ENCODE results near the gene MCF2L. TPM values are rescaled to one million over a fixed set of nuclear protein-coding genes. Genes with fewer than 3 reads are reported as not detected.

MCF2L gene
- total RNA-seq, 4 donors from 2014 or later, result 46.5 to 89.7 (median 55.0) TPM

DNA sequence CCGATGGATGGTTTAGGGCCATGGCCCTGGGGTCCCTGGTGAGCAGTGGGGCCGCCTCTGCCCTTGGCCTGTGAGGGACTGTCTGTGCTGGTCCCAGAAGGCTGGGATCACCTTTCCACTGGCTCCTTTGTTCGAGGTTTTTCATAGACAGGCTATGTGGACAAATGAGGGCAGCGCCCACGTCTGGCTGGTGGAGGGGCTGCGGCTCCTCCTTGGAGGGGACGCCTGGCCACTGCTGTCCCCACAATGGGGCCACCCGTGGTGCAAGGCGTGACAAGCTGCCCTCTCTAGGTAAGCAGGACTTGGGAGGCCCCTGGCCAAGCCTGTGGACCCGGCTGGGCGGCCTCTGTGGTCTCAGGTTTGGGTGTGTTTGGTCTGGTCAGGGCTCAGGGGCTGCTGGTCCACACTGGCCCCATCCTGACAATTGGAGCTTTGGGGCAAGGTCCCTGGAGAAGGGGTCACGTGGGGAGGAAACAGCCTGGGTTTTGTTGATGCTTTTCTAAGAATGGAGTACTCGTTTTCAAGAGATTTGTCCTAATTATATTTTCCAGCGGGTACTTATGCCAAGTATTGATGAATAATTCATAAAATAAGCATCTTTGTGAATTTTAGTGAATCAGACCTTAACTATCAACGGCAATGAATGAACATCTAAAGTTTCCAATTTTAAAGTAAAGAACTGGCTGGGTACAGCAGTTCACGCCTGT, 33.3 kb downstream of the MCF2L start:
- intact Hi-C loops (cut with DNase I; ENCODE audit: low total_unique reads), result no loop called here
- DNase-seq (ENCODE audit: low spot score in 2 of 2), result no peak
- TF ChIP-seq POLR2A (IDR thresholded peaks at IDR 0.05), result no peak
- TF ChIP-seq, protein P1, sequence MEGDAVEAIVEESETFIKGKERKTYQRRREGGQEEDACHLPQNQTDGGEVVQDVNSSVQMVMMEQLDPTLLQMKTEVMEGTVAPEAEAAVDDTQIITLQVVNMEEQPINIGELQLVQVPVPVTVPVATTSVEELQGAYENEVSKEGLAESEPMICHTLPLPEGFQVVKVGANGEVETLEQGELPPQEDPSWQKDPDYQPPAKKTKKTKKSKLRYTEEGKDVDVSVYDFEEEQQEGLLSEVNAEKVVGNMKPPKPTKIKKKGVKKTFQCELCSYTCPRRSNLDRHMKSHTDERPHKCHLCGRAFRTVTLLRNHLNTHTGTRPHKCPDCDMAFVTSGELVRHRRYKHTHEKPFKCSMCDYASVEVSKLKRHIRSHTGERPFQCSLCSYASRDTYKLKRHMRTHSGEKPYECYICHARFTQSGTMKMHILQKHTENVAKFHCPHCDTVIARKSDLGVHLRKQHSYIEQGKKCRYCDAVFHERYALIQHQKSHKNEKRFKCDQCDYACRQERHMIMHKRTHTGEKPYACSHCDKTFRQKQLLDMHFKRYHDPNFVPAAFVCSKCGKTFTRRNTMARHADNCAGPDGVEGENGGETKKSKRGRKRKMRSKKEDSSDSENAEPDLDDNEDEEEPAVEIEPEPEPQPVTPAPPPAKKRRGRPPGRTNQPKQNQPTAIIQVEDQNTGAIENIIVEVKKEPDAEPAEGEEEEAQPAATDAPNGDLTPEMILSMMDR (IDR thresholded peaks at IDR 0.05), result no peak
- no peak overlapping the region for H3K4me3 ChIP-seq (ENCODE audit: low read depth, poor library complexity, severe bottlenecking)
- WGBS, 2 donors, result 47 to 70% methylated on average over 12 to 16 of the region's 16 CpGs

DNA sequence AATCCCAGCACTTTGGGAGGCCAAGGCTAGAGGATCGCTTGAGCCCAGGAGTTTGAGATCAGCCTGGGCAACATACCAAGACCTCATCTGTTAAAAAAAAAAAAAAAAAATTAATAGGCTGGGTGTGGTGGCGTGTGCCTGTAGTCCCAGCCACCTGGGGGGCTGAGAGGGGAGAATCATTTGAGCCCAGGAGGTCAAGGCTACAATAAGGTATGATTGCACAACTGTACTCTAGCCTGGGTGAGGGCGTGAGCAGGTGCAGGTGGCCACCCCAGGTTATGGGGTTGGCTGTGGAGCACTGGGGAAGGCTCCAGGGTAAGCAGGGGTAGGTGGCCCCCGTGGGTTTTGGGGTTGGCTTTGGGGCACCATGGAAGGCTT, 33.9 kb downstream of the MCF2L start:
- TF ChIP-seq POLR2A (IDR thresholded peaks at IDR 0.05), result no peak
- TF ChIP-seq, protein P1 (IDR thresholded peaks at IDR 0.05), result no peak
- WGBS, 2 donors, result 75 to 82% methylated on average over 4 of the region's 4 CpGs
- no peak overlapping the region for H3K4me3 ChIP-seq (ENCODE audit: low read depth, poor library complexity, severe bottlenecking)
- intact Hi-C loops (cut with DNase I; ENCODE audit: low total_unique reads), result no loop called here
- DNase-seq (ENCODE audit: low spot score in 2 of 2), result no peak

DNA sequence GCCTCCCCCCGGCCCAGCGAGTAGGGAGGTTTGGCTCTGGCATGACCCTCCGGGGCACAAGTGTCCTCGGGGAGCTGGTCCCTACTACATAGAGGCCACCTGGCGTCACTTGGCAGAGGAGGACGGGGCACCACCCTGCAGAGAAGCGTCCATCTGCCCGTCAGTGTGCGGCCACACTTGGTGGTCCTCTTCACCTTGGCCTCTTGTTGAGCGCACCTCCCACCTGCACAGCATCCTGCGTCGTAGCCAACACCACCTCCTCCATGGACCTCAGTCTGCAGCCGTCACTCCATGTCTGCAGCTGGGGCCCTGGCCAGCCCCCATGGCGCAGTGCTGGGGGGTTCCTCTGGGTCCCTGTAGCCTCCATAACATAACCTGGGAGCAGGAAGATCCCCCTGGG, 35.1 kb downstream of the MCF2L start:
- TF ChIP-seq POLR2A (IDR thresholded peaks at IDR 0.05), result no peak
- TF ChIP-seq, protein P1 (IDR thresholded peaks at IDR 0.05), result no peak
- WGBS, 2 donors, result 74 to 81% methylated on average over 13 to 14 of the region's 14 CpGs
- intact Hi-C loops (cut with DNase I; ENCODE audit: low total_unique reads), result no loop called here
- H3K4me3 ChIP-seq (ENCODE audit: low read depth, poor library complexity, severe bottlenecking), result no peak overlapping the region
- no peak for DNase-seq (ENCODE audit: low spot score in 2 of 2)

DNA sequence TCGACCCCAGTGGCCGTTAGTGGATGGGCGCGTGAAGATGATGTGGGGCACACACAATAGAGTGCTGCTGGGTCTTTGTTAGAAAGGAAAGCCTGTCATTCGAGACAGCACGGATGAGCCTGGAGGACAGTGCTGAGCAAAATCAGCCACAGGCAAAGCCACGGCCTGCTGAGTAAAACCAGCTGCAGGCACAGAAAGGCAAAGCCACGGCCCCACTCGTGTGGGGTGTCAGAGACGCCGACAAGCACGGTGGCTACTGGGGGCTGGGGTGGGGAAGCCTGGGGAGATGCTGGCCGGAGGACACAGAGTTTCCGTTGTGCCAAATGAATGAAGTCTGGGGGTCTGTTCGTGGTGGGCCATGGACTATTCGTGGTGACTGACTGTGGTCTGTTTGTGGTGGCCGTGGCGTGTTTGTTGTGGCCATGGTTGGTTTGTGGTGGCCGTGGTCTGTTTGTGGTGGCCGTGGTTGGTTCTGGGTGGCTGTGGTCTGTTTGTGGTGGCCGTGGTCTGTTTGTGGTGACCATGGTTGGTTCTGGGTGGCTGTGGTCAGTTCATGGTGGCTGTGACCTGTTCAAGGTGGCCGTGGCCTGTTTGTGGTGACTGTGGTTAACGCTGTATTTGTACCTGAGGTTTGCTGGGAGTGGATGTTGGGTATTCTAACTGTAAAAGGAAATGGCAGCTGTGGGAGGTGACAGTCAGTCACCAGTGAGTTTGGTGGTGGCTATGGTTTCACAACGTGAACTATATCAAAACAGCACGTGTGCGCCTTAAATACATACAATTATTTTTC, 36.3 kb downstream of the MCF2L start:
- TF ChIP-seq POLR2A (IDR thresholded peaks at IDR 0.05), result no peak
- TF ChIP-seq, protein P1 (IDR thresholded peaks at IDR 0.05), result no peak
- H3K4me3 ChIP-seq (ENCODE audit: low read depth, poor library complexity, severe bottlenecking), result no peak overlapping the region
- intact Hi-C loops (cut with DNase I; ENCODE audit: low total_unique reads), result no loop called here
- DNase-seq (ENCODE audit: low spot score in 2 of 2), result no peak
- 82 to 90% methylated on average over 26 of the region's 26 CpGs for WGBS, 2 donors

DNA sequence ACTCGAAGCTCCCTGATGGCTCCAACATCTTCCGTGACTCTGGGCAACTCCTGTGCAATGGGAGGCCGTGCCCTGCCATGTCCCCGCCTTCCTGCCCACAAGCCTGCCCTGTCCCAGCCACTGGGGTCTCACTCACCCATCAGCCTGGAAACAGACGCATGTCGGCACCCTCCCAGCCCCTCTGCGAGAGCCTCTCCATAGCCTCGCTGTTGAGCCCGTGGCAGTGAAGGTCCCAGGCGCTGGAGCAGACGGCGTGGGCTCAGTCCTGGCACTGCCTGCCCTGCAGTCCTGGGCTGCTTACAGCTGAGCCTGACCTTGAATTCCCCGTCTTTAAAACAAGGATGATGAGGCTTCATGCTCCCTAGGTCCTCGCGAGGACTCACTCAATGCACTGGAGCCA, 37.0 kb downstream of the MCF2L start:
- intact Hi-C loops (cut with DNase I; ENCODE audit: low total_unique reads), result no loop called here
- 90 to 92% methylated on average over 15 of the region's 15 CpGs for WGBS, 2 donors
- TF ChIP-seq POLR2A (IDR thresholded peaks at IDR 0.05), result no peak
- TF ChIP-seq, protein P1 (IDR thresholded peaks at IDR 0.05), result no peak
- no peak for DNase-seq (ENCODE audit: low spot score in 2 of 2)
- H3K4me3 ChIP-seq (ENCODE audit: low read depth, poor library complexity, severe bottlenecking), result no peak overlapping the region
